GM12872 (cell line): ENCODE data around the gene NR4A1.

Experiments used
- CTCF ChIP-seq: IDR thresholded peaks from 3 replicates; pipeline ENCODE4 v1.5.1; 2011; ENCODE audit warnings: low read depth, mild to moderate bottlenecking, low read length, moderate library complexity; ENCODE audit not compliant: insufficient read depth

The NR4A1 gene

GRCh38 chr12:52086944-52087835 is 35.9 kb downstream of the NR4A1 start:
- no peak for TF ChIP-seq CTCF

DNA sequence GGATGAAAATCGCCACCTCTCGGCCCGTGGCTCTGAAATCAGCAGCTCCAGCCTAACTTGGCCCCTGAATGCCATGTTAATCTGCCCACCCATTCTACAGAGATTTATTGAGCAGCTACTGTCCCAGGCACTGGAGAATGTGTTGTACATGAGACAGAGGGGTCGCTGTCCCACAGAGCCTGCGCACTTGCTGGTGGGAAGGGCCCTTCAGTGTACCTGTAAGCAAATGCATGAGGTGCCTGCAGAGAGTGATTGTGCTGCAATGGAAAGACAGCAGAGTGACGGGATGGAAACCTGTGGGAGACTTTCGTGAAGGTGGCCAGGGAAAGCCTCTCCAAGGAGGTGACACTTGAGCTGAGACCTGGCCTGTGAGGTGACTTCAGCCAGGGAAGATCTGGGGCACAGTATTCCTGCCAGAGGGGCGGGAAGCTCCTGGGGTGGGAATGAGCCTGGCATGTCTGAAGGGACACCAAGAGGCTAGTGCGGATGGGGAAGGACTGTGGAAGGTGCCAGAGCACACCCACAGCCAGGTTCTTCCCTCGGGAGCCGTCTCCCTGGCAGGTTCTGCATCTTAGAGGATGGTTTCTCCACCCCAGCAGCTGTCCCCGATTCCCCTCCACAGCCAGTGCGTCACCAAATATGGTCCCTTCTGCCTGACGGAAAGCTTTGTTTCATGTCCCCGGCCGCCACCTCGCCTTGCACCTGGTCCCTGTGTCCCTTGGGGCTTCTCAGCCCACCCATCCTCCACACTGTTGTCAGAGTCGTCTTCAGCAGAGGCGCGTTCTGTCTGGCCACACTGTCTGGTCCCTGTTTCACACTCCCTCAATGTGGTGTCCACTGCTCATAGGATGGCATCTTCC is 36.9 kb downstream of the NR4A1 start:
- no peak for TF ChIP-seq CTCF

- no peak for TF ChIP-seq CTCF
Measured at GRCh38 chr12:52089491-52089890, 38.2 kb downstream of the NR4A1 start.

GRCh38 chr12:52090291-52090690 is 39.0 kb downstream of the NR4A1 start:
- no peak for TF ChIP-seq CTCF

DNA sequence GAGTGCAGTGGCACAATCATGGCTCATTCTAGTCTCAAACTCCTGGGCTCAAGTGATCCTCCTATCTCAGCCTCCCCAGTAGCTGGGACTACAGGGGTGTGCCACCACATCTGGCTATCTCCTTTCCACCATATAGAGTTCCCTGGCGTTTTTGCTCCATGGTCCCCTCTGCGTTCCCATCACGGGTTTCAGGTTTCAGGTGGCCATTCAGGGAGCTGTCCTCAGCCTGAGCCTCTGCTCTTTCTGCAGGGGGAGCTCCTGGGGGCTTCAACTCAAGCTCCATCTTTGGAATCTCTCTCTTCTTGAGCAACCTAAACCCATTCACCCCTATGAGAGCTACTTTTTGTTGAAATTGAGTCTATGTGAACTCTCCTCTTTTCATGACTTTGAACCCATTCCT is 39.8 kb downstream of the NR4A1 start:
- TF ChIP-seq CTCF = no peak

- no peak for TF ChIP-seq CTCF
Measured at GRCh38 chr12:52091869-52092268, 40.6 kb downstream of the NR4A1 start.

- TF ChIP-seq CTCF = no peak
Measured at GRCh38 chr12:52093346-52093745, 42.1 kb downstream of the NR4A1 start.
